GM19099 (cell line): ENCODE data around the gene KRT2.

ENCODE experiments used
- POLR2A ChIP-seq: IDR thresholded peaks from 3 replicates; pipeline ENCODE4 v1.6.1; 2011; ENCODE audit warnings: low read depth; ENCODE audit not compliant: insufficient read length; ENCODE audit errors: extremely low read depth

KRT2 gene

DNA sequence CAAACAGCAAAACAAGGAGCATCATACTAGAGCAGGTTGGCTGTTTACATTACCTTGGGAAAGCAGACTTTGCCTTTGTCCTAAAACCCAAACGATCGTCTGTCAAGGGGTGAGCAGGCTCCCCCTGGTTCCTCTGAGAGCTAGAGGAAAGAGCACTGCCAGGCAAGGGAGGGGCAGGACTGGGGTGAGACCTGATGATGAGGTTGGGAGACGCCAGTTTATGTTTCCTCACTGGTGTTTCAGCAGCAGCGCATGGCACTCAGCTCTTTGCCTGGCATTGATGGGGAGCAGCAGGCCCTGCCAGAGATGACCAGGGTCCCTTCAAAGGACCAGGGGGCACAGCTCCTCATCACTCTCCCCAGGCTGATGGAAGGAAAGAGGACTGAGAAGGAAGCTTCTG lies 7.9 kb upstream of the KRT2 start:
- no peak for TF ChIP-seq POLR2A

DNA sequence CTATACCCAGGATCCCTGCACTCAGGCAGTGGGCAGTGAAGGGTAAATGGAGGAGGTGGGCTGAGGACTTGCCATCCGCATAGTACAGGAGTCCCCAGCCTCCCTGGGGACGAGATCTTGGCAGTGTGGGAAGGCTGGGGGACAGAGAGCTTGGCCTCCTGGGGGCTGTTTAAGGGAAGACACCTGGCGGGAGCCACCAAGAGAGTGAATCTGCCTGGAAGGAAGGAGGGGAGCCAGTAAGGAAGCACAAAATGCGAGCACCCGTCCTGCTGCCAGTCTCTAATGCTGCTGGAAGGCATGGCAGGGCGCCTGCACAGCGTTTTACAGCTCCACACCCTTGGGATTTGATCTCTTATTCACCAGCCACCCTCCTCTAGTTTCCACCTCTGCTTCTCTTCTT lies 7.4 kb upstream of the KRT2 start:
- no peak for TF ChIP-seq POLR2A

DNA sequence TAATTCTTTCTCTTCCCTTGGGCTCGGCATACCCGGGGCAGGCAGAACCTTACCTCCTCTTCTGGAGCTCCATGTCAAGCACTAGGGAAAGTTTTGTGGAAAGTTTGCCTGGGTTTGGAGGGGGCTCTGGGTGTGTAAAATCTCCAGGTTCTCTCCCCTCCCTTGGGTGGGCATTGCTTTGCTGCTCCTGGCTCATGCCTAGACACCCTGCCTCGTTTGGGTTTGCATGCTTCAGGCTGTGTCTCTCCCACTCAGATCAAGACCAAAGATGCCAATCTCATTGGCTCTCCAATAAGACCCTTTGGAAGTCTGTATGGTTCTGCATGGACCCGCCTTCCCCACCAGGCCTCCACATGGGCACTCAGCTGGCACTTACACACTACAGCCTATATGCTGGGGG lies 6.2 kb upstream of the KRT2 start:
- no peak for TF ChIP-seq POLR2A

DNA sequence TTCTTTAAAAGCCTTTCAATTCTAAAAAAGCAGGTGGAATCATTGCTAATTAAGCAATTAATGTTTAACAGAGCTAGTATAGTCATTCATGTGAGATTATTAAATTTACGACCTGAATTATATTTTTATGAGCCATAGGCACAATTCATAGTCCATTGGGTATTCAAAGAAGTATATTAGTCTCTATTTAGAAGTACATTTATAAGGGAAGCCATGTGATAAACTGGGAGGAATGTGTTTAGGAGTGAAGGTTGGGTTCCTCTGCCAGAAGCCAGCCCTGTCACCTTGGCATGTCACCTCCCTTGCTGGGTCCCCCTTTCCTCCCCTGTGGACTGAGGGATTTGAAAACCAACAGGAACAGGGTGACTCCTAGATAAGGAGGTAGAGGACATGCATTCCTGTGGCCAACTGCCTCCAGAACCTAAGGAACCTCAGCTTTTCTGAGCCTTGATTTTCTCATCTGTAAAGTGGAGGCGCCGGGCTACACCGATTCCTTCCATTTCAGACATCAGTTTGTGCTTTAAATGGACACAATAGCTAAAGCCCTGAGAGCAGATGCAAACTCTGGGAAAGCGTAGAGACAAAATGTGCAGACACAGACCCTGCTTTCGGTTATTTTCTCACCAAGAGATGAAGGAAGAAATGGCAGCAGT lies 5.4 kb upstream of the KRT2 start:
- no peak for TF ChIP-seq POLR2A

DNA sequence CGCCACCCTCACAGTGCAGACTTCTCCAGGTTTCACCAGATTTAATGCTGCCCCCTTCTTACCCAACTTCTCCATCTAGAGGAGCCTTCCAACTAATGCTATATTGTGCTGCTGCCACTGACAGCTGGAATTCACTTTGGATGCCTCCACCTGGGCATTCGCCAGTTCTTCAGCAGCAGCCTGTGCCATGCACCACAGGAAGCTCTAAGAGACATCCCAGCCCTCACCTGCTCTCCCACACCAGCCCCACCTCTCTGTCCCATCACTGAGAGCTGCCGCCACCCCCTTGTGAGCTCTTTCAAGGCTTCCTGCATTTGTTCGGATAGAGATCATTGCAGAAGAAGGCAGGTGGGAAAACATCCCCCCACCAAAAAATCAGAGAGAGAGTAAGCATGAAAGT lies 4.6 kb upstream of the KRT2 start:
- no peak for TF ChIP-seq POLR2A

DNA sequence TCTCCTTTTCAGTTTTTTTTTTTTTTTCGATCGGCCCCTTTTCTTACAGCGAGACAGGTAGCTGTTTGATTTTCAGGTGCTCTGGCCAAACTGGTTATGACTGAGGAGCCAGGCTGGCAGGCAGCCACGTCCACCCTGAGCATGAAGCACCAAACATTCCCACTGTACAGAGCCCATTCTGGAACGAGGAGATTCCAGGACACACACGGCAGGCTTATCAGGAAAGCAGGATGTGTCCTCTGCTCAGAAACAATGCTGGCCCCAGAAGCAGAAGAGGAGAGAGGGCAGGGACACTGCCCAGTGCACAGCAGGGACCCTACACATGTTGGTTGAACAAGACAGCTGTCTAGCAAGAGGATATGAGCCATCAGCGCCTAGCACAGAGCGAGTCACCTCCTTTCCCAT lies 3.7 kb upstream of the KRT2 start:
- no peak for TF ChIP-seq POLR2A

DNA sequence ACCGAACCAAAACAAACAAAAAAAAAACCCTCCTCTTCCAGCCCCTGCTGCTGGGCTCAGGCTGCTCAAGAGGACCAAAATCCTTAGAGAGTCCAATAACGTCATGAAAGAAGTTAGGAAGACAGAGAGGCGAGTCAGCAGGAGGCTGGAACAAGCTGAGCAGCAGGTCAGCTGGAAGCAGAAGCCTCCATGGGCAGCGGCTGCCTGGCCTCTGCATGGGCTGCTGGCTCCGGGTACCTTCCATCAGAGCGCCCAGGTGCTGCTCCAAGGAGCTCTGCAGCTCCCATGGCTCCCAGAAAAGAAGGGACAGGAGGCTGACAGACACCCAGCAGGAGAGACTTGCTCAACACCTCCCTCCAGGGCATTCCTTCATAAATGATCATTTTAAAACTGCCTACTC lies 3.2 kb upstream of the KRT2 start:
- no peak for TF ChIP-seq POLR2A

DNA sequence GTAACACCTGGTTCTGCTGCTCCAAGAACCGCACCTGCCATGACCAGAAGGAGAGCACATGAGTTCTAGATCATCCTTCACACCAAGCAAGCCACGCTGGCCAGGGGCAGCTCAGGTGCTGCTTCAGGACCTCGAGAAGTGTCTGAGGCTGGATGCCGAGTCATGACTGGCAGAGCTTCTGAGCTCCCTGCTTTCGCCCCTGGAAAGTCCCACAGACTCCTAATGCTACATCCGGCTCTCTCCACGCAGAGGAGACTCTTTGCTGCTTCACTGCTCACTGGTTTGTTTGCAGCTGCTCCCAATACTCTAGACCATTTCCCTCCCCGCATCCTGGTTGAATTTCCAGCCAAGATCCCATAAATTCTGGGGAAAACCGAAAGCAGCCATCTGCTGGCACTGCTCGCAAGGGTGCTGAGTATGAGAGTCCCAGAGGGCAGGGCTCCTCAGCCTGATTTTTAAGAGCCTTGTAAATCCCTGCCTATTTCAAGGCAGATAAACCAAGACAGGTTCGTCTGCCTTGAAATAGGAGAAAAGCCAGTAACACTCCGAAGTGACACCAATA lies 1.4 kb downstream of the KRT2 start:
- TF ChIP-seq POLR2A: no peak

DNA sequence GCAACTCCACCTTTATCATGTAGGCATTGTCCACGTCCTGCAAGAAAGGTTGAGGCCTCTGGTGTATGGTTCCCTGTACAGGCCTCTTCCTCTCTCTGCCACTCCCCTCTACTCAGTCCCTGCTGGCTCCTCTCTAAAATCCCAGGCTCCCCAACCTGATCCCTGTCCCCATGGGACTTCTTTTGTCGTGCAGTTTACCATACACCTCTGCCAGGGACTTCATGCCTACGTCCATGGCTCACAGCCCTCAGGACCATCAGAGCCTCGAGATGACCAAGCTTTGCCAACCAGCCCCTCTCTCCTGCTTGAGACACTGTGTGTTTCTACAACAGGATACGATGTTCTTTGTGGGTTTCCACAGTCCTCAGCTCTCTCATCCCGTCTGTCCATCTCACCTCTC lies 2.9 kb downstream of the KRT2 start:
- no peak for TF ChIP-seq POLR2A

DNA sequence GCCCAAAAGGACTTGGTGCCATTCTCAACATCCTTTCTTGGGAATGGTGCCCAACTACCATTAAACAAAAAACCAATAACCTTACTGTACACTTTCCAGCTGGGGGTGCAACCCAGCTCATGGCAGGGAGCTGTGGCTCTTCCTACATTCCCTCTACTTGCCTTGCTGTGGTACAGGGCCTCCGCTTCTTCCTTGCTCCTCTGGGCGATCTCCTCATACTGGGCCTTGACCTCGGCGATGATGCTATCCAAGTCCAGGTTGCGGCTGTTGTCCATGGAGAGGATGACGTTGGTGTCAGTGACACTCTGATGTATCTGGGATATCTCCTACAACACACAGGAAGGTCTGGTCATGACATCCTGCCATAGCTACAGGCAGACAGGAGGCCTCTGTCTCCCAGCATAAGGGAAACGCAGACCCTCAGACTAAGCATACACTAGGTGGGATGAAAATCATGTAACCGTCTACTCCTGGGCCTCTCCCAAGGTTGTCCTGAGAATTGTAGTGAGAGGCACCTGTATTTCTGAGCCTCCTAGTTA lies 3.9 kb downstream of the KRT2 start:
- no peak for TF ChIP-seq POLR2A

DNA sequence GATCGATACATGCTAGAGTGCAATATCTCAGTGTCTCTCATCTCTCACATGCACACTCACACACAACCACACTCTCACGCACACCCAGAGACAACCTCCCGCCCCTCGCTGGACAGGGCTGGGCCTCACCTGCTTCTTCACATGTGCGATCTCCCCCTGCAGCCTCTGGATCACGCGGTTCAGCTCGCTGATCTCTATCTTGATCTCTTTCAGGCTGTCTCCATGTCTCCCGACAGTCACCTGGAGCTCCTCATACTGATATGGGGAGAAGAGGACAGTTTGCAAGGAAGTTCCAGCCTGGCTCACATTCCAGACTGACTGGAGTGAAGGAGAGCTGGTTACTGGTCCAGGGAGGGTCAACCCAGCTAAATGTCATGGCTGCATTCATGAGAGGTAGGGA lies 4.4 kb downstream of the KRT2 start:
- no peak for TF ChIP-seq POLR2A

DNA sequence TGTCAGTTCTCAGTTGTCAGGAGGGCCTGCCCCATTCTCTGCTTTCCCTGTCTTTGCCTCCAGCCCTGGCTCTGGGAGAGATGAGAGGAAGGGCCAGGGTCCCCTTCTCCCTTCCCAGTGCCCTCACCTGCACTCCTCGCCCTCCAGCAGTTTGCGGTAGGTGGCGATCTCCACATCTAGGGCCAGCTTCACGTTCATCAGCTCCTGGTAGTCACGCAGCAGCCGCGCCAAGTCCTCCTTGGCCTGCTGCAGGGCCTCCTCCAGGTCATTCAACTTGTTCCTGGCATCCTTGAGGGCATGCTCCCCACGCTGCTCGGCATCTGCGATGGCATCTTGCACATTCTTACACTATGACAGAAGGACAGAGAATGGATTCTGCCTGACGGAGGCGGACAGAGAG lies 5.4 kb downstream of the KRT2 start:
- TF ChIP-seq POLR2A: no peak

DNA sequence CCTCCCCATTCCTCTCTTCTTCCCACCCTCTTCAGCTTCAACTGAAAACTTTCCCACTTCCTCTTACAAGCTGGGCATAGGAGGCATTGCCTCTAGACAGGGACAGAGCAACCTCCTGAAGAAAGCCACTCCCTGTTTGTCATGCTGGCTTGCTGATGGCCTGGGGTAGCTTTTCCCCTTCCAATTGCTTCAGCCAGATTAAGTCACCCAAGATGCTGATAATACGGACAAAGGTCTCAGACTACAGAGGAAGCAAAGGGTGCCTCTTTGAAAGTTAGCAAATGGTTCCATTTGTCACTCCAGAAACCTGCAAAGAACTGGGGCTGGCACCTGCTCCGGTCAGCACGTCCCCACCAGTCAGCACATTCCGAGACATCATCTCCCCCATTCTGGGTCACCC lies 6.0 kb downstream of the KRT2 start:
- no peak for TF ChIP-seq POLR2A

DNA sequence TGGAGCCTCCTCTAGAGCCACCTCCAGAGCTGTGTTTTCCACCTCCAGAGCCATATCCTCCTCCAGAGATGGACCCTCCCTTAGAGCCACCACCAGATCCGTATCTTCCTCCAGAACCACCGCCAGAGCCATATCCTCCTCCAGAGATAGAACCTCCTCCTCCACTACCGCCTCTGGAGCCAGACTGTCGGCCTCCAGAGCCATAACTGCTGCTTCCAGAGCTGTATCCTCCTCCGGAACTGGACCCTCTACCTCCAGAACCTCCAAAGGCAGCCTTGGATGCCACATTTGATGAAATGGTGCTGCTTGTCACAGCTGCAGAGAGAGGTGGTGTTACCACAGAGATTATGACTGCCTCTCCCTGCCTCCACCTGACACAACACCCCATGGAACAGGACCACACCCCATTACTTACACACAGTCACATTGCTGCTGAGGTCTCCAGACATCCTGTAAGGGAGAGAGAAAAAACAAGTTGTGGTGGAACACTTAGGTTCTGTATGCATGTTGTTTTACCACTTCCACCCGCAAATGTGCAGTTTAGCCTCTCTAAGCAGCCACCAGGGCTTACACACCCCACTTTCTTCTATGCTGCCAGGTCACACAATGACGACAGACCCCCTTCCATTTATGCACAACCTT lies 6.8 kb downstream of the KRT2 start:
- TF ChIP-seq POLR2A: no peak

DNA sequence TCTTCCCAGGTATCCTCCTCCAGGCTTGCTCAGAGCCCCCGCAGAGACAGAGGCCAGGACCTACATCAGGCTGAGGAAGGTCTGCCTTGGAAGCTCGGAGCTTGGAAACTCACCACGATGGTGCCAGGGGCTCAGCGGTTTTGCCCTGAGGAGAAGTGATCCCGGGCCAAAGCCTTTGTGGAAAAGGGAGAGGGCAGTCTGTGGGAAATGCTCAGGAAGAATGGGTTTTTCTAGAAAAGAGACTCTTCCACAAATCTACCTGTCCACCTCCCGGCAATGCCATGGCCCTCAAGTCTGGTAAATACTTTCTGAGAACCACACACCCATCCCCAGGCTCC lies 8.0 kb downstream of the KRT2 start:
- no peak for TF ChIP-seq POLR2A

DNA sequence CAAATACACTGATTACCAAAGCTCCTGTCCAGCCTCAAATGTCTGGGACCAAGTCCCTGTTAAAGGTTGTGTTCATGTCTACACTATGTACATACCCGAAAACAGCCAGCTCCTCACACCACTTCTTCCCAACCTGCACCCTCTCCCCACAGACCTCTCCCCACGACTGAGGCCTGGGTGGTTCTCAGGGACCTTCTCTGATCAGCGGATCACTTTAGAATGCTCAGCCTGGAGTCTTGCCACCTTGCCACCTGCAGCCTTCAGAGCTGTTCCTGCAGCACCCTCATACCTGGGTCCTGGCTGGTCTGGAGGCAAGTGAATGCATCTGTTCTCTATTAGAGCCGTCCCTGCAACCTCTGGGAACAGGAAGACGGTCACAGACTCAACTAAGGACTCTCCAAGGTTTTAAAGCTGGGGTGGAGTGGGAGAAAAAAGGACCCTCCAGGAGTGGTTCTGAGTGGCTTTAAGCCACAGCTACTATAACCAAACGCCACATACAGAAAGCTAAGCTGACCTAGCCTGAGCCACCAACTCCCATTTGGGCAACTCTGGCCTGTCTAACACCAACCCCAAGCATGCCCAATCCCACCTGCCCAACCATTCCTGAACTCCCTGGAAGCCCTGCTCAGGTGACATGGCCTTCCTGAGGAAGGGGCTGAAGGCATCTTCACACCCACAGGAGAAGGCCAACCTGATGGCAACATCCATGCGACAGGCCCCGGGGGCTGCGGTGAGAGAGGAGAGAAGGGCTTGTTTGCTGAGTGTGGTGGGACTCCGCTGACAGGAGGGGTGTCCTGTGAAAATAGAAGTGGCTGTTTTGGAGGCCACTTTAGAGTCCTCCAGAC lies 8.6 kb downstream of the KRT2 start:
- TF ChIP-seq POLR2A: no peak

DNA sequence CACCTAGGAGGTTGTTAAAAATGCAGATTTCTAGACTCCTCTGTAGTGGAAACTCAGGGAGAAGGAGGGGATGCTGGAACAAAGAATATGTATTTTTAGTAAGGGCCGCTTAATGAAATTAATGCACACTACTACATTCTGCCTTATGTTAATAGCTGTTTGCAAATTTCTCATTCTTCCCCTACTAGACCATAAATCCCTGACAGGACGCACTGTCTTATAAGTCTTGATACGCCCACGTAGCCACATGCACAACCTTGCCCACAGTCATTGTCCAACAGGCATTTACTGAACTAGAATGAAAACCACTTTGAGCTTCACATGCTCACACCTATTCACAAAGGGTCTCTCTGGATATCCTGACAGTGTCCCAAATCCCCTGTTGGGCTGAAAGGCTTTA lies 10.5 kb downstream of the KRT2 start:
- no peak for TF ChIP-seq POLR2A

DNA sequence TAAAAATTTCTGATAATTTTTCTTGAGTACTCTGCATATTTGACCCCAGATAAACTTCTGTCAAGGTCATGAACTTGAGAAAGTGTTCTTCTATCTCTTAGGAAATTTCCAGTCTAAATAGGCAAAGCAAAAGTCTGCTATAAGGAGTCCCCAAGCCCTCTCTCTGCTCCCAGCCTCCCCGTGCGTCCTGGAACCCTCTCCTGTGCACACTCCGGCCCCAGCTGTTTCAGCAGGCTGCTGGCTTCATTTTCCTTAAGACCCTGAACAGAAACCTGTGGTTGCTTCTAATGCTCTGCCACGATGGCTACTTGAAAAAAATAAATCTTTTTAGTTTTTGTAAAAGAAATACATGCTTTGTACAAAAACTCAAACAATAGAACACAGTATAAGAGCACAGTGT lies 14.7 kb downstream of the KRT2 start:
- TF ChIP-seq POLR2A: no peak
